Measurements from ENCODE around the gene XKR7.

GRCh38 chr20:32021091-32021490 is 53.1 kb downstream of the XKR7 start:
- TF ChIP-seq, protein P1, sequence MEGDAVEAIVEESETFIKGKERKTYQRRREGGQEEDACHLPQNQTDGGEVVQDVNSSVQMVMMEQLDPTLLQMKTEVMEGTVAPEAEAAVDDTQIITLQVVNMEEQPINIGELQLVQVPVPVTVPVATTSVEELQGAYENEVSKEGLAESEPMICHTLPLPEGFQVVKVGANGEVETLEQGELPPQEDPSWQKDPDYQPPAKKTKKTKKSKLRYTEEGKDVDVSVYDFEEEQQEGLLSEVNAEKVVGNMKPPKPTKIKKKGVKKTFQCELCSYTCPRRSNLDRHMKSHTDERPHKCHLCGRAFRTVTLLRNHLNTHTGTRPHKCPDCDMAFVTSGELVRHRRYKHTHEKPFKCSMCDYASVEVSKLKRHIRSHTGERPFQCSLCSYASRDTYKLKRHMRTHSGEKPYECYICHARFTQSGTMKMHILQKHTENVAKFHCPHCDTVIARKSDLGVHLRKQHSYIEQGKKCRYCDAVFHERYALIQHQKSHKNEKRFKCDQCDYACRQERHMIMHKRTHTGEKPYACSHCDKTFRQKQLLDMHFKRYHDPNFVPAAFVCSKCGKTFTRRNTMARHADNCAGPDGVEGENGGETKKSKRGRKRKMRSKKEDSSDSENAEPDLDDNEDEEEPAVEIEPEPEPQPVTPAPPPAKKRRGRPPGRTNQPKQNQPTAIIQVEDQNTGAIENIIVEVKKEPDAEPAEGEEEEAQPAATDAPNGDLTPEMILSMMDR (IDR thresholded peaks at IDR 0.05) = no peak
- TF ChIP-seq ZFX (IDR thresholded peaks at IDR 0.05; ENCODE audit: borderline replicate concordance) = no peak
